DOHH2 (cell line): ENCODE data around the gene TTC22.
A peak's percentile ranks its signal among the peaks of the same experiment; 100 is the strongest.

Experiments used
- H3F3A ChIP-seq: fragments of 200-600 bp; sonication (generic), shearing (Covaris generic); 2 replicates; pipeline ENCODE4 v1.6.0; 2016; ENCODE audit warnings: antibody characterized with exemption, mild to moderate bottlenecking; ENCODE audit not compliant: control insufficient read depth, insufficient read depth
- H3K27ac ChIP-seq: fragments of 200-600 bp; sonication (generic); 2 replicates; pipeline ENCODE4 v1.5.1; 2014; ENCODE audit warnings: low read depth, mild to moderate bottlenecking, low read length, moderate library complexity
- H3K27me3 ChIP-seq: fragments of 200-600 bp; sonication (generic); 2 replicates; pipeline ENCODE4 v1.6.1; 2014; ENCODE audit warnings: mild to moderate bottlenecking, low read length, mixed read lengths; ENCODE audit not compliant: control insufficient read depth
- H3K36me3 ChIP-seq: fragments of 200-600 bp; sonication (generic); 2 replicates; pipeline ENCODE4 v1.6.1; 2014; ENCODE audit warnings: mild to moderate bottlenecking, low read length, moderate library complexity, mixed read lengths; ENCODE audit not compliant: control insufficient read depth
- H3K4me1 ChIP-seq: fragments of 200-600 bp; sonication (generic); 2 replicates; pipeline ENCODE4 v1.6.1; 2014; ENCODE audit warnings: mild to moderate bottlenecking, low read length, mixed read lengths; ENCODE audit not compliant: control insufficient read depth
- H3K4me2 ChIP-seq: fragments of 200-600 bp; sonication (generic); 2 replicates; pipeline ENCODE4 v1.6.0; 2014; ENCODE audit warnings: mild to moderate bottlenecking, low read length, moderate library complexity
- H3K4me3 ChIP-seq: fragments of 200-600 bp; sonication (generic); 2 replicates; pipeline ENCODE4 v1.5.1; 2014; ENCODE audit warnings: mild to moderate bottlenecking, low read length, mixed read lengths
- H3K79me2 ChIP-seq: fragments of 200-600 bp; sonication (generic); 2 replicates; pipeline ENCODE4 v1.6.1; 2014; ENCODE audit warnings: mild to moderate bottlenecking, low read length, mixed read lengths; ENCODE audit not compliant: control insufficient read depth
- H3K9me2 ChIP-seq: fragments of 200-600 bp; sonication (generic); replicated peaks from 2 replicates; pipeline ENCODE4 v1.6.1; 2014; ENCODE audit warnings: mild to moderate bottlenecking, low read length, mixed read lengths; ENCODE audit not compliant: control insufficient read depth
- H3K9me3 ChIP-seq: fragments of 200-600 bp; sonication (generic); 2 replicates; pipeline ENCODE4 v1.6.1; 2014; ENCODE audit warnings: antibody characterized with exemption, low read length, mixed read lengths; ENCODE audit not compliant: control insufficient read depth, insufficient read depth
- H4K20me1 ChIP-seq: fragments of 200-600 bp; sonication (generic); 2 replicates; pipeline ENCODE4 v1.6.0; 2014; ENCODE audit warnings: low read depth, mild to moderate bottlenecking, antibody characterized with exemption, low read length, moderate library complexity; ENCODE audit not compliant: control insufficient read depth, insufficient read depth
- EZH2phosphoT487 ChIP-seq: fragments of 200-600 bp; sonication (generic); IDR thresholded peaks from 2 replicates; pipeline ENCODE4 v1.6.1; 2017; ENCODE audit warnings: borderline replicate concordance, mild to moderate bottlenecking, antibody characterized with exemption, low read length, moderate library complexity, mixed read lengths
- TF ChIP-seq, protein P1 (sequence below): fragments of 200-600 bp; sonication (generic); IDR thresholded peaks from one replicate; pipeline ENCODE4 v1.5.1; 2014; ENCODE audit warnings: antibody characterized with exemption, mild to moderate bottlenecking, low read depth, low read length; ENCODE audit not compliant: poor library complexity, severe bottlenecking

Gene TTC22

DNA sequence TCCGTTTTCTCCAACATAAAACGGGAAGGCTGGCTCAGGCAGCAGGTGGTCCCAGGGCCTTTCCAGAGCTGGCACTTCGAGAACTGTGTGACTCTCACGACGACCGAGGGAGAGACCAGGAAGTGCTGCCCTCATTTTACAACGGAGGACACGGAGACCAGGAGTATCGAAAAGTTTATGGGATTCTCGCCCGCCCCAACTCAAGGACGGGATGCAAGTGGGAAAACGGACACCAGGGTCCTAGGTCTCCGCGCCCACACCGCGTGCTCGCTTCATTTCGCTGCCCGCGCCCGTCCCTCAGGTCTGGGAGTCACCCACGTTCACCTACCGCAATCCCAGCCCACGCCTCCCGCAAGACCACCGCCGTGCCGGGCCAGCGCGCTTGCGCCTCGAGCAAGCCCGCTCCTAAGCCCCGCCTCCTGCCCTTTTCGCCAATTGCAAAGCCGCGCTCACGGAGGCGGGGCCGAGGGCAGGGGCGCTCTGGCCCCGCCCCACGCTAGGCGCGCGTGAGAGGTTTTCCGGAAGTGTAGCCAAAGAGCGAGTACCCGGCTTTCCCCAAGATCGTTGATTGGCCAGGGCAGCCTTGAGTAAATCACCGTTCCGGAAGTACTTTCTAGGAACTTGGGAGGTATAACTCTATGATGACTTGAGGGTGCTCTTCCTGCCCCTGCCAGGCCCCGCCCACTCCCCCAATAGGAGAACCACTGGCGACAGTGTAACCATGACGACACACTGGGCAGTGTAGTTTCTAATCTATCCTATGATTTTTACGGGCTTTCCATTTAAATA is 36.8 kb downstream of the TTC22 start, which contains the start of gene PARS2:
Gene PARS2 (minus strand): TSS at position 391 of the 789 bp plus-strand sequence. CDS start 5,362 bp downstream, outside the sequence.
- Histone ChIP-seq H3K27ac (no peak within 1 kb of the TSS), H3K4me1 (peaks cover 25% of the 10 kb centered on the region), H3K36me3 (no peaks in the 10 kb centered on the region; the same call in 1 of the 2 replicates), H3K9me3 (no peaks in the 10 kb centered on the region), H3K9me2 (no peaks in the 10 kb centered on the region), H3K27me3 (no peaks in the 10 kb centered on the region), H3F3A (no peaks in the 10 kb centered on the region), H3K4me3 (peak within 1 kb of the TSS; percentile 87), H4K20me1 (no peaks in the 10 kb centered on the region), H3K79me2 (peaks cover 22% of the 10 kb centered on the region), H3K4me2 (peak within 1 kb of the TSS; percentile 84)
- no peak for TF ChIP-seq EZH2phosphoT487
- TF ChIP-seq, protein P1, sequence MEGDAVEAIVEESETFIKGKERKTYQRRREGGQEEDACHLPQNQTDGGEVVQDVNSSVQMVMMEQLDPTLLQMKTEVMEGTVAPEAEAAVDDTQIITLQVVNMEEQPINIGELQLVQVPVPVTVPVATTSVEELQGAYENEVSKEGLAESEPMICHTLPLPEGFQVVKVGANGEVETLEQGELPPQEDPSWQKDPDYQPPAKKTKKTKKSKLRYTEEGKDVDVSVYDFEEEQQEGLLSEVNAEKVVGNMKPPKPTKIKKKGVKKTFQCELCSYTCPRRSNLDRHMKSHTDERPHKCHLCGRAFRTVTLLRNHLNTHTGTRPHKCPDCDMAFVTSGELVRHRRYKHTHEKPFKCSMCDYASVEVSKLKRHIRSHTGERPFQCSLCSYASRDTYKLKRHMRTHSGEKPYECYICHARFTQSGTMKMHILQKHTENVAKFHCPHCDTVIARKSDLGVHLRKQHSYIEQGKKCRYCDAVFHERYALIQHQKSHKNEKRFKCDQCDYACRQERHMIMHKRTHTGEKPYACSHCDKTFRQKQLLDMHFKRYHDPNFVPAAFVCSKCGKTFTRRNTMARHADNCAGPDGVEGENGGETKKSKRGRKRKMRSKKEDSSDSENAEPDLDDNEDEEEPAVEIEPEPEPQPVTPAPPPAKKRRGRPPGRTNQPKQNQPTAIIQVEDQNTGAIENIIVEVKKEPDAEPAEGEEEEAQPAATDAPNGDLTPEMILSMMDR: no peak

DNA sequence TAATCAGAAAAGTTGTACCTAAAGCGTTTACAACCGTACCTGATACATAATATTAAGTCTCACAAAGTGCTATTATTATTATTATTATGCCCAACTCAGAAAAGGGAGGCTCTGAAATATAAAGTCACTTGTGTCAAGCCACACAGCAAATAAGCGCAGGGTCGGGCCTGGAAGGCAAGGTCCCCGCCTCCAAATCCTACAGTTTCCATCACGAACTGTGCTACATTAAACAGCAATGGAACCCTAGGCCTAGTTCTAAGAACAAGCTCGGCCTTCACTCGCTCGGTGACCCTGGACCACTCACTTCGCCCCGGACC is 37.3 kb downstream of the TTC22 start:
- no peaks in the 10 kb centered on the region; the same call in none of the 2 replicates for H3K36me3 ChIP-seq
- peak overlapping the region; percentile 79 for H3K4me2 ChIP-seq
- no peaks in the 10 kb centered on the region for H3F3A ChIP-seq
- H3K9me3 ChIP-seq: no peaks in the 10 kb centered on the region
- no peak overlapping the region for H3K27ac ChIP-seq
- peaks cover 22% of the 10 kb centered on the region for H3K79me2 ChIP-seq
- TF ChIP-seq EZH2phosphoT487: no peak
- TF ChIP-seq, protein P1: no peak
- H3K4me3 ChIP-seq: peak overlapping the region; percentile 87
- H3K9me2 ChIP-seq: no peaks in the 10 kb centered on the region
- no peaks in the 10 kb centered on the region for H4K20me1 ChIP-seq
- H3K4me1 ChIP-seq: peaks cover 25% of the 10 kb centered on the region
- no peaks in the 10 kb centered on the region for H3K27me3 ChIP-seq

- Histone ChIP-seq H3K27ac (no peak overlapping the region), H3K36me3 (peaks cover 20% of the 10 kb centered on the region), H3K4me2 (no peak overlapping the region), H3K79me2 (peaks cover 17% of the 10 kb centered on the region), H3K9me3 (no peaks in the 10 kb centered on the region), H3K27me3 (no peaks in the 10 kb centered on the region), H3K4me1 (peaks cover 9% of the 10 kb centered on the region), H3K9me2 (no peaks in the 10 kb centered on the region), H3F3A (no peaks in the 10 kb centered on the region), H4K20me1 (no peaks in the 10 kb centered on the region), H3K4me3 (no peak overlapping the region)
- TF ChIP-seq, protein P1: no peak
- TF ChIP-seq EZH2phosphoT487: no peak
Measured at GRCh38 chr1:54758678-54759348, 42.3 kb downstream of the TTC22 start.
